Glutamatergic neuron (in vitro differentiated cells): ENCODE measurements around the gene WFDC2. TPM values are rescaled to one million over a fixed set of nuclear protein-coding genes. Genes with fewer than 3 reads are reported as not detected.

ENCODE experiments used
- DNase-seq: peaks from one replicate; pipeline ENCODE4 v3.0.0; 2022
- H3K27ac Mint-ChIP-seq: one replicate; pipeline ENCODE4 v1.8.0; 2020; ENCODE audit warnings: mild to moderate bottlenecking, mixed read lengths, inconsistent platforms; ENCODE audit not compliant: unreplicated experiment
- H3K27me3 Mint-ChIP-seq: one replicate; pipeline ENCODE4 v1.8.0; 2020; ENCODE audit warnings: mild to moderate bottlenecking, moderate library complexity, mixed read lengths, inconsistent platforms; ENCODE audit not compliant: unreplicated experiment
- H3K36me3 Mint-ChIP-seq: one replicate; pipeline ENCODE4 v1.8.0; 2020; ENCODE audit warnings: mild to moderate bottlenecking, mixed read lengths, inconsistent platforms; ENCODE audit not compliant: unreplicated experiment
- H3K4me1 Mint-ChIP-seq: one replicate; pipeline ENCODE4 v1.8.0; 2020; ENCODE audit warnings: mild to moderate bottlenecking, low read depth, mixed read lengths, inconsistent platforms; ENCODE audit not compliant: unreplicated experiment
- H3K4me3 Mint-ChIP-seq: one replicate; pipeline ENCODE4 v1.8.0; 2020; ENCODE audit warnings: mild to moderate bottlenecking, mixed read lengths, inconsistent platforms; ENCODE audit not compliant: unreplicated experiment
- H3K9me3 Mint-ChIP-seq: one replicate; pipeline ENCODE4 v1.8.0; 2020; ENCODE audit warnings: mild to moderate bottlenecking, moderate library complexity, mixed read lengths, inconsistent platforms; ENCODE audit not compliant: unreplicated experiment
- CTCF ChIP-seq: fragments of 200-600 bp; sonication (generic); IDR thresholded peaks from one replicate; pipeline ENCODE4 v1.5.0; 2021; ENCODE audit not compliant: partially characterized antibody, unreplicated experiment
- total RNA-seq: library from RNA; stranded (reverse); fragmentation: NEBNext Ultra II Directional; extraction: Animal tissue kit (Norgen Biotek cat#: 25700); gene quantifications from one replicate; pipeline ENCODE4 v1.2.1, GENCODE V29; 2021; ENCODE audit not compliant: unreplicated experiment

The WFDC2 gene
- total RNA-seq, 1 donor from 2014 or later: 4.8 TPM

- no peak overlapping the region for H3K27ac Mint-ChIP-seq
- H3K9me3 Mint-ChIP-seq: no peaks in the 10 kb centered on the region
- TF ChIP-seq CTCF: no peak
- H3K4me3 Mint-ChIP-seq: no peak overlapping the region
- H3K27me3 Mint-ChIP-seq: no peaks in the 10 kb centered on the region
- H3K4me1 Mint-ChIP-seq: peaks cover 5% of the 10 kb centered on the region
- no peaks in the 10 kb centered on the region for H3K36me3 Mint-ChIP-seq
- DNase-seq: no peak
Measured at GRCh38 chr20:45497971-45498494, 28.5 kb downstream of the WFDC2 start.

GRCh38 chr20:45500022-45500421, 30.5 kb downstream of the WFDC2 start:
- no peaks in the 10 kb centered on the region for H3K9me3 Mint-ChIP-seq
- H3K27me3 Mint-ChIP-seq: no peaks in the 10 kb centered on the region
- H3K4me1 Mint-ChIP-seq: peaks cover 5% of the 10 kb centered on the region
- no peak overlapping the region for H3K27ac Mint-ChIP-seq
- DNase-seq: no peak
- no peaks in the 10 kb centered on the region for H3K36me3 Mint-ChIP-seq
- H3K4me3 Mint-ChIP-seq: no peak overlapping the region
- TF ChIP-seq CTCF: no peak

DNA sequence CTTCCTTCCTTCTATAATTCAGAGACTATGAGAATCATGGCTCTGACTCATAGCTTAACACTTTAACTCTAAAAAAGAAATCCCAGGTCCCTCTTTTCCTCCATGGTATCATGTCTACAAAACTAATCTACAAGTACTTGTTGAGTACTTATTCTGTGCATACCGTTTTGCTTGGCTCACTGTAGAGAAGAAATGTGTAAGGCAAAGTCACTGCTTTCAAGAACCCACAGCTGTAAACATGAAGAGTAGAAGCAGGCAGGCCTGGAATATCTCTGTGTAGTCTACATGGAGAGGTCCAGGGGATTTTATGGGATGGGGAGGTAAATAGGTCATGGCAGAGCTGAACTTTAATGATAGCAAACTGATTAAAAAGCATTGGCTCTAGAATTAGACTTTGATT, 32.0 kb downstream of the WFDC2 start:
- H3K27ac Mint-ChIP-seq: no peak overlapping the region
- H3K4me3 Mint-ChIP-seq: no peak overlapping the region
- H3K36me3 Mint-ChIP-seq: no peaks in the 10 kb centered on the region
- no peak for TF ChIP-seq CTCF
- no peaks in the 10 kb centered on the region for H3K27me3 Mint-ChIP-seq
- no peaks in the 10 kb centered on the region for H3K9me3 Mint-ChIP-seq
- H3K4me1 Mint-ChIP-seq: peaks cover 5% of the 10 kb centered on the region
- DNase-seq: no peak

DNA sequence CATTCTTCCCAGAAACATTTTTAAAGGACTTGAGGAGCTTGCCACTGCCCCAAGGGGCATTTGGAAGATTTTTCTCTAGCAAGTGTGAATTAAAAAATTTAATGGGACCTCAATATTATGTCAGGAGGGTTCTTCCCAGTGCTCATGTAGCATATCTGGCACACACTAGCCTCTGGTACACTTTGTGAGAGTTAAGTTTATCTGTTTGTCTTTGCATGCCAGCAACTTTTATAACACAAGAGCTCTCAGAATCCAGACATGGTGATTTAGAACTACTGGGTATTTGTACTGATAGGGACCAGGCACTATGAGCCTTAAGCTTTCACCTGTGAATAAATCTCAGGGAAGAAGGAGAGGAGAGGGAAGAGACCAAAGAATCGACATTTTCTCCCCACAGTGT, 33.0 kb downstream of the WFDC2 start:
- no peaks in the 10 kb centered on the region for H3K36me3 Mint-ChIP-seq
- H3K4me1 Mint-ChIP-seq: peaks cover 5% of the 10 kb centered on the region
- no peak for DNase-seq
- TF ChIP-seq CTCF: no peak
- no peaks in the 10 kb centered on the region for H3K9me3 Mint-ChIP-seq
- no peak overlapping the region for H3K4me3 Mint-ChIP-seq
- H3K27me3 Mint-ChIP-seq: no peaks in the 10 kb centered on the region
- H3K27ac Mint-ChIP-seq: no peak overlapping the region

- H3K9me3 Mint-ChIP-seq: no peaks in the 10 kb centered on the region
- peaks cover 5% of the 10 kb centered on the region for H3K4me1 Mint-ChIP-seq
- DNase-seq: no peak
- H3K27ac Mint-ChIP-seq: no peak overlapping the region
- TF ChIP-seq CTCF: no peak
- no peaks in the 10 kb centered on the region for H3K36me3 Mint-ChIP-seq
- H3K4me3 Mint-ChIP-seq: no peak overlapping the region
- no peaks in the 10 kb centered on the region for H3K27me3 Mint-ChIP-seq
Measured at GRCh38 chr20:45503403-45503802, 33.9 kb downstream of the WFDC2 start.
